HFFc6 (cell line): Measurements from ENCODE around the gene C11orf91. TPM values are rescaled to one million over a fixed set of nuclear protein-coding genes. Genes with fewer than 3 reads are reported as not detected.

Experiments used
- DNase-seq: peaks from one replicate; pipeline ENCODE4 v3.0.0-alpha.2; 2018
- H3K27ac Mint-ChIP-seq: 2 replicates; pipeline ENCODE4 v1.8.0; 2020; ENCODE audit warnings: mild to moderate bottlenecking, mixed read lengths
- H3K27me3 Mint-ChIP-seq: 2 replicates; pipeline ENCODE4 v1.8.0; 2021; ENCODE audit warnings: mild to moderate bottlenecking, moderate library complexity, mixed read lengths; ENCODE audit not compliant: insufficient read depth
- H3K36me3 Mint-ChIP-seq: 2 replicates; pipeline ENCODE4 v1.8.0; 2021; ENCODE audit warnings: low read depth, mixed read lengths
- H3K4me1 Mint-ChIP-seq: 2 replicates; pipeline ENCODE4 v1.8.0; 2020; ENCODE audit warnings: low read depth, mixed read lengths
- H3K4me3 Mint-ChIP-seq: 2 replicates; pipeline ENCODE4 v1.8.0; 2020; ENCODE audit warnings: mild to moderate bottlenecking, moderate library complexity, mixed read lengths
- H3K9me3 Mint-ChIP-seq: 2 replicates; pipeline ENCODE4 v1.8.0; 2020; ENCODE audit warnings: mild to moderate bottlenecking, mixed read lengths
- CTCF ChIP-seq: fragments of 200-600 bp; sonication (generic); IDR thresholded peaks from 2 replicates; pipeline ENCODE4 v1.5.0; 2021; ENCODE audit warnings: antibody characterized with exemption, mild to moderate bottlenecking
- total RNA-seq, 6 experiments: library from RNA; stranded (reverse); fragmentation: NEBNext Ultra II Directional; extraction: Animal tissue kit (Norgen Biotek cat#: 25700); gene quantifications; 2 replicates in 1 of 6; 3 replicates in 5 of 6; pipeline ENCODE4 v1.2.3, GENCODE V29; 2021

Gene C11orf91
- total RNA-seq, 6 experiments from 2014 or later, result 0.59 to 0.65 (median 0.60) TPM; not detected in 2

GRCh38 chr11:33737362-33737821 is 36.8 kb upstream of the C11orf91 start:
- Mint-ChIP-seq H3K4me1 (peaks cover 66% of the 10 kb centered on the region), H3K27me3 (peaks cover 2% of the 10 kb centered on the region; the same call in 1 of the 2 replicates), H3K27ac (peak overlapping the region; percentile 96), H3K9me3 (peaks cover 5% of the 10 kb centered on the region; the same call in 1 of the 2 replicates), H3K36me3 (peaks cover 31% of the 10 kb centered on the region), H3K4me3 (peak overlapping the region; percentile 96)
- peak; percentile 30 for DNase-seq
- no peak for TF ChIP-seq CTCF

- Mint-ChIP-seq H3K36me3 (peaks cover 39% of the 10 kb centered on the region), H3K4me3 (peak within 1 kb of the TSS; percentile 96), H3K4me1 (peaks cover 68% of the 10 kb centered on the region), H3K27ac (peak within 1 kb of the TSS; percentile 96), H3K9me3 (peaks cover 5% of the 10 kb centered on the region; the same call in 1 of the 2 replicates), H3K27me3 (peaks cover 2% of the 10 kb centered on the region)
- peak; percentile 89 for DNase-seq
- TF ChIP-seq CTCF, result no peak
Measured at GRCh38 chr11:33736148-33736812, 35.7 kb upstream of the C11orf91 start, which contains the start of gene CD59. TSS of gene CD59 (minus strand) at chr11:33736423. CDS start at chr11:33722445, 13,978 bp downstream.

GRCh38 chr11:33735271-33736147 is 34.9 kb upstream of the C11orf91 start:
- no peak for DNase-seq
- peaks cover 44% of the 10 kb centered on the region for H3K36me3 Mint-ChIP-seq
- H3K4me3 Mint-ChIP-seq, result peak overlapping the region; percentile 96
- H3K9me3 Mint-ChIP-seq, result peaks cover 5% of the 10 kb centered on the region; the same call in 1 of the 2 replicates
- no peak for TF ChIP-seq CTCF
- H3K4me1 Mint-ChIP-seq, result peaks cover 74% of the 10 kb centered on the region
- H3K27ac Mint-ChIP-seq, result peak overlapping the region; percentile 96
- H3K27me3 Mint-ChIP-seq, result peaks cover 2% of the 10 kb centered on the region

- peaks cover 76% of the 10 kb centered on the region for H3K4me1 Mint-ChIP-seq
- DNase-seq, result peak; percentile 20
- peaks cover 4% of the 10 kb centered on the region; the same call in 1 of the 2 replicates for H3K9me3 Mint-ChIP-seq
- no peak for TF ChIP-seq CTCF
- peak overlapping the region; percentile 96 for H3K4me3 Mint-ChIP-seq
- peaks cover 2% of the 10 kb centered on the region for H3K27me3 Mint-ChIP-seq
- peaks cover 46% of the 10 kb centered on the region for H3K36me3 Mint-ChIP-seq
- H3K27ac Mint-ChIP-seq, result peak overlapping the region; percentile 96
Measured at GRCh38 chr11:33734441-33735270, 34.0 kb upstream of the C11orf91 start.

GRCh38 chr11:33733980-33734379 is 33.4 kb upstream of the C11orf91 start:
- no peak for TF ChIP-seq CTCF
- no peak for DNase-seq
- peaks cover 78% of the 10 kb centered on the region for H3K4me1 Mint-ChIP-seq
- H3K27ac Mint-ChIP-seq, result peak overlapping the region; percentile 96
- peaks cover 47% of the 10 kb centered on the region for H3K36me3 Mint-ChIP-seq
- no peaks in the 10 kb centered on the region; the same call in 1 of the 2 replicates for H3K9me3 Mint-ChIP-seq
- H3K4me3 Mint-ChIP-seq, result peak overlapping the region; percentile 96
- H3K27me3 Mint-ChIP-seq, result peaks cover 2% of the 10 kb centered on the region
